Osteoblast (primary cell): Measurements from ENCODE around the gene SHH. TPM values are rescaled to one million over a fixed set of nuclear protein-coding genes. Genes with fewer than 3 reads are reported as not detected.

ENCODE experiments used
- DNase-seq: peaks from one replicate; pipeline ENCODE4 v3.0.0; 2011; ENCODE audit warnings: low spot score, mixed read lengths; ENCODE audit not compliant: insufficient read length; ENCODE audit errors: missing footprints
- H2AFZ ChIP-seq: 2 replicates; pipeline ENCODE4 v1.6.0; 2011; ENCODE audit warnings: mild to moderate bottlenecking, low read length
- H3K27ac ChIP-seq: 2 replicates; pipeline ENCODE4 v1.5.1; 2011; ENCODE audit warnings: mild to moderate bottlenecking, low read depth, low read length, moderate library complexity
- H3K27me3 ChIP-seq: 2 replicates; pipeline ENCODE4 v1.6.0; 2012; ENCODE audit warnings: mild to moderate bottlenecking, control low read depth, inconsistent platforms, low read length, moderate library complexity; ENCODE audit not compliant: insufficient read depth
- H3K36me3 ChIP-seq: 2 replicates; pipeline ENCODE4 v1.5.1; 2011; ENCODE audit warnings: mild to moderate bottlenecking, low read length, control low read depth, moderate library complexity; ENCODE audit not compliant: insufficient read depth
- H3K4me1 ChIP-seq: 2 replicates; pipeline ENCODE4 v1.5.1; 2011; ENCODE audit warnings: mild to moderate bottlenecking, low read length, control low read depth, moderate library complexity; ENCODE audit not compliant: insufficient read depth
- H3K4me2 ChIP-seq: 2 replicates; pipeline ENCODE4 v1.6.0; 2011; ENCODE audit warnings: mild to moderate bottlenecking, low read length; ENCODE audit not compliant: insufficient read depth
- H3K4me3 ChIP-seq: fragments of 200-600 bp; sonication (generic); 3 replicates; pipeline ENCODE4 v1.5.1; 2012; ENCODE audit warnings: mild to moderate bottlenecking, low read length, inconsistent platforms; ENCODE audit not compliant: insufficient read depth
- H3K79me2 ChIP-seq: 2 replicates; pipeline ENCODE4 v1.6.0; 2012; ENCODE audit warnings: mild to moderate bottlenecking, low read length, control low read depth, inconsistent platforms; ENCODE audit not compliant: insufficient read depth
- H3K9me3 ChIP-seq: 2 replicates; pipeline ENCODE4 v1.5.1; 2011; ENCODE audit warnings: low read depth, low read length, control low read depth
- H4K20me1 ChIP-seq: 2 replicates; pipeline ENCODE4 v1.6.0; 2012; ENCODE audit warnings: mild to moderate bottlenecking, low read length, control low read depth; ENCODE audit not compliant: insufficient read depth
- CTCF ChIP-seq: IDR thresholded peaks from 2 replicates; pipeline ENCODE4 v1.5.1; 2011; ENCODE audit warnings: mild to moderate bottlenecking, low read depth, low read length, moderate library complexity; ENCODE audit errors: extremely low read depth
- total RNA-seq: library from RNA; depleted of rRNA; stranded (reverse); fragments of >200 nt; gene quantifications from 2 replicates; pipeline ENCODE4 v1.2.3, GENCODE V29; 2012

The SHH gene
- total RNA-seq, 1 donor, result not detected

GRCh38 chr7:155851892-155852291 is 39.6 kb upstream of the SHH start:
- no peaks in the 10 kb centered on the region for H3K9me3 ChIP-seq
- TF ChIP-seq CTCF, result no peak
- H4K20me1 ChIP-seq, result no peaks in the 10 kb centered on the region
- no peak overlapping the region for H2AFZ ChIP-seq
- no peak overlapping the region for H3K4me2 ChIP-seq
- H3K36me3 ChIP-seq, result no peaks in the 10 kb centered on the region
- H3K27me3 ChIP-seq, result no peaks in the 10 kb centered on the region
- no peak overlapping the region for H3K4me3 ChIP-seq
- no peaks in the 10 kb centered on the region for H3K79me2 ChIP-seq
- no peak for DNase-seq
- no peak overlapping the region for H3K27ac ChIP-seq
- no peaks in the 10 kb centered on the region for H3K4me1 ChIP-seq

GRCh38 chr7:155850766-155851678 is 38.8 kb upstream of the SHH start:
- no peak overlapping the region for H3K27ac ChIP-seq
- H3K36me3 ChIP-seq, result no peaks in the 10 kb centered on the region
- no peaks in the 10 kb centered on the region for H3K4me1 ChIP-seq
- H3K79me2 ChIP-seq, result no peaks in the 10 kb centered on the region
- no peaks in the 10 kb centered on the region for H3K9me3 ChIP-seq
- TF ChIP-seq CTCF, result no peak
- DNase-seq, result no peak
- H2AFZ ChIP-seq, result no peak overlapping the region
- H3K4me2 ChIP-seq, result no peak overlapping the region
- no peaks in the 10 kb centered on the region for H4K20me1 ChIP-seq
- H3K27me3 ChIP-seq, result no peaks in the 10 kb centered on the region
- no peak overlapping the region for H3K4me3 ChIP-seq

GRCh38 chr7:155850001-155850436 is 37.8 kb upstream of the SHH start:
- no peak for TF ChIP-seq CTCF
- no peaks in the 10 kb centered on the region for H4K20me1 ChIP-seq
- no peak overlapping the region for H3K4me2 ChIP-seq
- no peaks in the 10 kb centered on the region for H3K79me2 ChIP-seq
- no peak overlapping the region for H2AFZ ChIP-seq
- H3K27me3 ChIP-seq, result no peaks in the 10 kb centered on the region
- no peak for DNase-seq
- no peak overlapping the region for H3K27ac ChIP-seq
- H3K4me3 ChIP-seq, result no peak overlapping the region
- no peaks in the 10 kb centered on the region for H3K4me1 ChIP-seq
- no peaks in the 10 kb centered on the region for H3K36me3 ChIP-seq
- no peaks in the 10 kb centered on the region for H3K9me3 ChIP-seq

GRCh38 chr7:155848691-155849669 is 36.7 kb upstream of the SHH start:
- Histone ChIP-seq H4K20me1 (no peaks in the 10 kb centered on the region), H3K4me3 (no peak overlapping the region), H3K9me3 (no peaks in the 10 kb centered on the region), H3K79me2 (no peaks in the 10 kb centered on the region), H3K4me2 (no peak overlapping the region), H2AFZ (no peak overlapping the region), H3K27me3 (no peaks in the 10 kb centered on the region), H3K27ac (no peak overlapping the region), H3K36me3 (no peaks in the 10 kb centered on the region), H3K4me1 (no peaks in the 10 kb centered on the region)
- no peak for DNase-seq
- TF ChIP-seq CTCF, result no peak
